Loucy (cell line): ENCODE results near the gene SLC25A53.

Experiments
- H2AFZ ChIP-seq: fragments of 200-600 bp; sonication (generic); 2 replicates; pipeline ENCODE4 v1.6.0; 2016; ENCODE audit warnings: antibody characterized with exemption, mild to moderate bottlenecking, low read length, moderate library complexity
- H3F3A ChIP-seq: fragments of 200-600 bp; 2 replicates; pipeline ENCODE4 v1.6.0; 2016; ENCODE audit warnings: antibody characterized with exemption, low read depth, mild to moderate bottlenecking
- H3K27me3 ChIP-seq: fragments of 200-600 bp; sonication (generic); 2 replicates; pipeline ENCODE4 v1.6.1; 2014; ENCODE audit warnings: low read length, mild to moderate bottlenecking; ENCODE audit not compliant: insufficient read depth, poor library complexity, severe bottlenecking
- H3K36me3 ChIP-seq: fragments of 200-600 bp; sonication (generic); 2 replicates; pipeline ENCODE4 v1.6.1; 2016; ENCODE audit warnings: low read length; ENCODE audit not compliant: insufficient read depth
- H3K4me1 ChIP-seq: fragments of 200-600 bp; sonication (generic); 2 replicates; pipeline ENCODE4 v1.5.1; 2014; ENCODE audit warnings: low read length, mild to moderate bottlenecking; ENCODE audit not compliant: insufficient read depth, poor library complexity, severe bottlenecking
- H3K4me2 ChIP-seq: fragments of 200-600 bp; sonication (generic); 2 replicates; pipeline ENCODE4 v1.6.0; 2014; ENCODE audit warnings: antibody characterized with exemption, low read length, low read depth, mild to moderate bottlenecking; ENCODE audit not compliant: poor library complexity, severe bottlenecking
- H3K4me3 ChIP-seq: fragments of 200-600 bp; sonication (generic); 2 replicates; pipeline ENCODE4 v1.5.1; 2014; ENCODE audit warnings: low read length, mild to moderate bottlenecking, mixed read lengths; ENCODE audit not compliant: poor library complexity, severe bottlenecking
- H3K79me2 ChIP-seq: fragments of 200-600 bp; sonication (generic); 2 replicates; pipeline ENCODE4 v1.6.1; 2014; ENCODE audit warnings: low read length; ENCODE audit not compliant: insufficient read depth
- H3K9ac ChIP-seq: fragments of 200-600 bp; sonication (generic); 2 replicates; pipeline ENCODE4 v1.6.0; 2014; ENCODE audit warnings: mild to moderate bottlenecking, low read depth, low read length, moderate library complexity; ENCODE audit not compliant: poor library complexity, severe bottlenecking
- H3K9me2 ChIP-seq: fragments of 200-600 bp; sonication (generic); replicated peaks from 2 replicates; pipeline ENCODE4 v1.6.1; 2016; ENCODE audit warnings: low read depth, low read length, mixed read lengths
- H3K9me3 ChIP-seq: fragments of 200-600 bp; sonication (generic); 2 replicates; pipeline ENCODE4 v1.6.1; 2014; ENCODE audit warnings: mild to moderate bottlenecking, antibody characterized with exemption, low read length, low read depth; ENCODE audit not compliant: insufficient read depth
- H4K20me1 ChIP-seq: fragments of 200-600 bp; sonication (generic); 2 replicates; pipeline ENCODE4 v1.6.0; 2014; ENCODE audit warnings: antibody characterized with exemption, low read length, mild to moderate bottlenecking; ENCODE audit not compliant: insufficient read depth, poor library complexity, severe bottlenecking
- CTCF ChIP-seq: fragments of 200-600 bp; sonication (generic); conservative IDR thresholded peaks from 2 replicates; pipeline ENCODE4 v1.5.1; 2014; ENCODE audit warnings: mild to moderate bottlenecking, antibody characterized with exemption, low read length
- EZH2phosphoT487 ChIP-seq: fragments of 200-600 bp; IDR thresholded peaks from 2 replicates; pipeline ENCODE4 v1.6.1; 2018; ENCODE audit warnings: antibody characterized with exemption, mild to moderate bottlenecking, moderate library complexity, borderline replicate concordance

Gene SLC25A53

GRCh38 chrX:104166735-104167436, 10.1 kb upstream of the SLC25A53 start:
- peak overlapping the region; percentile 49; the same call in 1 of the 2 replicates for H2AFZ ChIP-seq
- peak overlapping the region; percentile 79 for H3K9ac ChIP-seq
- no peaks in the 10 kb centered on the region for H3K9me2 ChIP-seq
- no peaks in the 10 kb centered on the region for H3K36me3 ChIP-seq
- H3K79me2 ChIP-seq: peaks cover 50% of the 10 kb centered on the region
- no peaks in the 10 kb centered on the region for H3F3A ChIP-seq
- peaks cover 32% of the 10 kb centered on the region for H4K20me1 ChIP-seq
- H3K27me3 ChIP-seq: no peaks in the 10 kb centered on the region
- H3K4me1 ChIP-seq: peaks cover 21% of the 10 kb centered on the region
- peak overlapping the region; percentile 92 for H3K4me2 ChIP-seq
- H3K4me3 ChIP-seq: peak overlapping the region; percentile 85
- TF ChIP-seq CTCF: no peak
- TF ChIP-seq EZH2phosphoT487: no peak
- H3K9me3 ChIP-seq: no peaks in the 10 kb centered on the region

GRCh38 chrX:104165894-104166734, 9.3 kb upstream of the SLC25A53 start, which contains the start of gene FAM199X:
TSS of gene FAM199X (plus strand) at chrX:104166453. CDS start at chrX:104166786, 333 bp downstream.
- peaks cover 45% of the 10 kb centered on the region for H3K79me2 ChIP-seq
- TF ChIP-seq EZH2phosphoT487 (no peak), CTCF (peak; percentile 44)

GRCh38 chrX:104151037-104151436, 5.8 kb downstream of the SLC25A53 start:
- H4K20me1 ChIP-seq: no peaks in the 10 kb centered on the region
- H3K4me3 ChIP-seq: no peak overlapping the region
- H3K79me2 ChIP-seq: no peaks in the 10 kb centered on the region
- H2AFZ ChIP-seq: no peak overlapping the region
- no peaks in the 10 kb centered on the region for H3K27me3 ChIP-seq
- no peaks in the 10 kb centered on the region for H3K9me2 ChIP-seq
- H3K36me3 ChIP-seq: no peaks in the 10 kb centered on the region
- TF ChIP-seq EZH2phosphoT487: no peak
- no peak for TF ChIP-seq CTCF
- H3K9ac ChIP-seq: no peak overlapping the region
- H3K4me2 ChIP-seq: no peak overlapping the region
- H3F3A ChIP-seq: no peaks in the 10 kb centered on the region
- peaks cover 2% of the 10 kb centered on the region for H3K4me1 ChIP-seq
- no peaks in the 10 kb centered on the region for H3K9me3 ChIP-seq

More at GRCh38 chrX:104165894-104166734, 9.3 kb upstream of the SLC25A53 start, which contains the start of gene FAM199X:
- Histone ChIP-seq H3K4me2 (peak within 1 kb of the TSS; percentile 92), H3F3A (no peaks in the 10 kb centered on the region), H2AFZ (peak within 1 kb of the TSS; percentile 93), H3K36me3 (no peaks in the 10 kb centered on the region), H3K9ac (peak within 1 kb of the TSS; percentile 79), H3K27me3 (no peaks in the 10 kb centered on the region), H4K20me1 (peaks cover 32% of the 10 kb centered on the region), H3K4me1 (peaks cover 21% of the 10 kb centered on the region), H3K4me3 (peak within 1 kb of the TSS; percentile 85), H3K9me2 (no peaks in the 10 kb centered on the region), H3K9me3 (no peaks in the 10 kb centered on the region)
